Subcutaneous abdominal adipose tissue (tissue), 5 donors: Measurements from ENCODE around the gene FAM53B.

ENCODE experiments used
- H3K27ac ChIP-seq: one replicate; pipeline ENCODE4 v1.7.0; 2013; ENCODE audit warnings: low read depth, mild to moderate bottlenecking, inconsistent platforms, low read length, moderate library complexity
- H3K27me3 ChIP-seq, 5 donors: one replicate each; pipeline ENCODE4 v1.7.0; 2013; ENCODE audit warnings: low read length in 5 of 5, inconsistent platforms in 1 of 5; ENCODE audit not compliant: control insufficient read depth in 5 of 5, insufficient read depth in 4 of 5
- H3K36me3 ChIP-seq, 5 donors: one replicate each; pipeline ENCODE4 v1.7.0; 2013; ENCODE audit warnings: low read length in 5 of 5; ENCODE audit not compliant: control insufficient read depth in 5 of 5, insufficient read depth in 5 of 5
- H3K4me1 ChIP-seq, 5 donors: one replicate each; pipeline ENCODE4 v1.7.0; 2013; ENCODE audit warnings: low read length in 5 of 5, mild to moderate bottlenecking in 3 of 5, moderate library complexity in 1 of 5; ENCODE audit not compliant: control insufficient read depth in 5 of 5, insufficient read depth in 5 of 5
- H3K4me3 ChIP-seq, 5 donors: one replicate each; pipeline ENCODE4 v1.7.0; 2013; ENCODE audit warnings: low read length in 5 of 5, low read depth in 1 of 5
- H3K9ac ChIP-seq, 5 donors: one replicate each; pipeline ENCODE4 v1.7.0; 2013; ENCODE audit warnings: low read length in 5 of 5, mild to moderate bottlenecking in 4 of 5, moderate library complexity in 3 of 5
- H3K9me3 ChIP-seq, 5 donors: one replicate each; pipeline ENCODE4 v1.7.0; 2013; ENCODE audit warnings: low read length in 5 of 5; ENCODE audit not compliant: control insufficient read depth in 5 of 5
- donor health status: healthy.
- donor health status: healthy.
- donor health status: healthy.
- donor health status: healthy.
- donor health status: healthy.

The FAM53B gene

DNA sequence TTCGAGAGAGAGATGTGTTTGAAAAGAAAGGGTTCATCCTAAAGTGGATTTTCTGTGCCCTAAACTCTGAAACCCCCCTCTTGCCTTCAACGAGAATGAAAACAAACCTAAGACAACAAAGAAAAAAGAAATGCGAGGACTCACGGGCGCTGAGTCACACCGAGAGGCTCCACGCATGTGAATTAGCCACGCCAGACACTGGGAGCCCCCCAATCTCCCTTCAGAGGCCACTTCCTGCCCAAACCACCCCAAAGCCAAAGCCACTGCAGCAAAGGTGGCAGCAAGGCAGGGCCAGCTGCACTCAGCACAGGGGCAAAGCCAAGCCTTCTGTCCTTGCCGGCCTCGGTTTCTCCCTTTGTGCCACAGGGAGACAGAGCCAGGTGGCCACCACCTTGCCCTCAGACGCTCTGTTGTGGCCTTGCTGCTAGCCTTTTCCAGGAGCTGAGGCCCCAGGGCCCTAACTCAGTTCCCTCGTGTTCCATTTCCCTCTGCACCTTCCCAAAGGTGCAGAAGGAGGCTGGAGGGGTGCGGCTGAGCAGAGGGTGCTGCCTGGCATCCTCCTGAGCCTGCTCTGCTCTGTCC lies 93.3 kb downstream of the FAM53B start:
- Histone ChIP-seq H3K36me3 (peaks cover 0 to 16% (median 6%) of the 10 kb centered on the region in 5 donors), H3K9ac (no peak overlapping the region), H3K27ac (no peak overlapping the region), H3K4me3 (no peak overlapping the region), H3K27me3 (peaks cover 0 to 4% (median 0%) of the 10 kb centered on the region in 5 donors), H3K9me3 (no peaks in the 10 kb centered on the region), H3K4me1 (peaks cover 34 to 87% (median 59%) of the 10 kb centered on the region in 5 donors)

DNA sequence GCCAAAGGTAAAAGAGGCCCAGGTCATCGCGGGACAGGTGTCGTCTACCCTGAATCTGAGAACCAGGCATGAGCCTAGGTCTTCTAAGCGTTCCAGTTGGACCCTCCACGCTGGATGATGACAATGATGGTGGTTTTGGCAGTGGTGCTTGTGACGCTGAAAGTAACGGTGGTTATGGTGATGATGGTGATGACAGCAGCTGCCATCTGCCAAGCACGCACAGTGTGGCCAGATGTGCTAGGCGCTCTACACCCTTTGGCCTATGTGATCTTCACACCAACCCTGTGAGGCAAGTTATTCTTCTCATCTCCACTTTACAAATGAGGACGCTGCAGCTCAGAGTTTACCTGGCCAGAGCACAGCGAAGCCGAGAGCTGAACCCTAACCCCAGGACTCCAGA lies 93.9 kb downstream of the FAM53B start:
- Histone ChIP-seq H3K9me3 (no peaks in the 10 kb centered on the region), H3K4me3 (no peak overlapping the region), H3K36me3 (peaks cover 0 to 10% (median 3%) of the 10 kb centered on the region in 5 donors), H3K27ac (no peak overlapping the region), H3K9ac (no peak overlapping the region), H3K27me3 (peaks cover 0 to 4% (median 0%) of the 10 kb centered on the region in 5 donors), H3K4me1 (peaks cover 36 to 90% (median 65%) of the 10 kb centered on the region in 5 donors)

DNA sequence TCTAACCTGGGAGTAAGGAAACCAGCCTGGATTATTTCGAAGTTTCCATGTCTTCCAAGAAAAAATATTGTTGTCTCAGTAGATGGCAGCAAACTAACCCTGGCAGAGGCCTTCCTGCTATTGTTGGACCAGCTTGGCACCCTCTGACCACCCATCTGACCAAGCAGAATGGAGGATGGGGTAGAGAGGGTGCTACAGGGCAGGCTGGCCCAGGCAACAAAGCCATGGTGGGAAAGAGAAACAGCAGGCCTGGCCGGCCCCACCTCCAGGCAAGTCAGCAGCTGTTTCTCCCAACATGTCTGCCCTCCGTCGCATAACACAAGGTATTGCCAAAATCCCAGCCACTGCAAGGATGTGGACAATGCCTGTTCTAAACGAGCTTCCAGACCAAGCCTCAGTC lies 95.0 kb downstream of the FAM53B start:
- Histone ChIP-seq H3K9me3 (no peaks in the 10 kb centered on the region), H3K27me3 (peaks cover 0 to 4% (median 0%) of the 10 kb centered on the region in 5 donors), H3K4me1 (peaks cover 39 to 90% (median 64%) of the 10 kb centered on the region in 5 donors), H3K36me3 (peaks cover 0 to 10% (median 0%) of the 10 kb centered on the region in 5 donors), H3K27ac (peak overlapping the region; percentile 38), H3K9ac (peak overlapping the region in 1 of 5 donors; percentile 5), H3K4me3 (no peak overlapping the region)

DNA sequence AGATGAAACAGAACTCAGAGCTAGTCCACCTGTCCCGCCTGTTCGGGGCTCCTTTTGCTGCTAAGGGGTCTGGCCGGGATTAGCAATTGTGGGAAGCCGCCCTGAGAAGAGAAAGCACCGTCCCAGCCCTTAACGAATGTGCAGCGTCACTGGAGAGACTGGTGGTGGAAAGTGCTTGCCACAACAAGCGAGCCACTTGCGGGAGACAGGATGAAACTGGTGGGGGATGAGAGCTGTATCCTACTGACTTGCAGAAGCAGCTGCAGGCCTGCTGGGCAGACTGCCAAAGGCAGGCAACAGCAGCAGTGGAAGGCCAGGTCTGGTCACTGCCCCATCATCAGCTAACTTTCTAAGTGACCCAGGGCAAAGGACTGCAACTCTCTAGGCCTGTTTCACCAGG lies 95.4 kb downstream of the FAM53B start:
- Histone ChIP-seq H3K27me3 (peaks cover 0 to 4% (median 0%) of the 10 kb centered on the region in 5 donors), H3K36me3 (peaks cover 0 to 10% (median 0%) of the 10 kb centered on the region in 5 donors), H3K27ac (peak overlapping the region; percentile 38), H3K4me3 (no peak overlapping the region), H3K9me3 (no peaks in the 10 kb centered on the region), H3K4me1 (peaks cover 37 to 90% (median 65%) of the 10 kb centered on the region in 5 donors), H3K9ac (no peak overlapping the region)

DNA sequence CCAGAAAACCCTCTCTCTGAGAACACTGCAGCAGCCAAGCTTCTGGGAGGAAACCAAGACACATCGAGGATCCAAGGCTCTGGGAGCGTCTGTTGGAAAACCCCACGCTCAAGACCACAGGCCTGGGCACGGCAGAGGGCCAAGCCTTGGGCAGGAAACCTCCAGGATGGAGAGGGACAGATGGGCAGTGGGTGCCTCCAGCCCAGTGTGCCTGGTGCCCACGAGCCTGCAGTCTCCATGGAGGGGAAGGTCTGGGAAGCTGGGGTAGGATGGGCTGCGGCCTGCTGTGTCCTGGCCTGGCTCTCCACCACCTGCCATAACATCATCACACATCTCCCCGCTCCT lies 96.1 kb downstream of the FAM53B start:
- Histone ChIP-seq H3K9ac (no peak overlapping the region), H3K36me3 (peaks cover 0 to 7% (median 0%) of the 10 kb centered on the region in 5 donors), H3K4me1 (peaks cover 35 to 90% (median 65%) of the 10 kb centered on the region in 5 donors)

DNA sequence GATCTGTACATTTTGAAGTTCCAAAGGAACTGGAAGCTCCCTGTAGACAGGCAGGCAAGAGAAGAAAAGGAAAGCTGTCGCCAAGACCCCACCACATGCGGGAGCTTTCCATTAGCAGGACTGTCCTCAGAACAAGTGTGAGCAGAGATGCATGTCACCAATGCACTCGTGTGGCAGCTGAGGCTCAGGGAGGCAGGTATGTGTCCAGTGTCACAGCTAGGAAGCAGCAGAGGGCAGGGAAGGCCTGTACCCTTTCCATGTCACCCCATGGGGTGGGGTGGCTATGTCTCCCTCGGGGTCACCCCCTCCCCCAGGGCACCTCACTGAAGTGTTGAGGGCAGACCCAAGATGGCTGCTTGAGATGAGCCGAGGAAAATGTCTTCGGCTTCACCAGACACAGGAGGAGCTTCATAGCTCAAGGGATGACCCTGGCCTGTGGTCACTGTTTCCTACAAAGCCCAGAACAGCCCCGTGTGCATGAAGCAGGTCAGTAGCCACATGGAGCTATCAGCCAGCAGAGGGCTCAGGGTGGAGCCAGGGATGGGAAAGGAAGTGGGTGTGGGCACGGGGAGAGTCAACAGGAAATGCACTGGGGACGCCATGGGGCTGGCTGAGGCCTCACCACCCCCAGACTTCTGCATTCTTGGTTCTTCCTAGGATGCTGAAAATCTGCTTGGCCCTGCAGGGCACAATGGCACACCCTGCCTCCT lies 96.6 kb downstream of the FAM53B start:
- H3K36me3 ChIP-seq = peaks cover 0 to 11% (median 0%) of the 10 kb centered on the region in 5 donors
- H3K27ac ChIP-seq = peak overlapping the region; percentile 88
- peak overlapping the region in 2 of 5 donors; percentile 38 to 41 for H3K9ac ChIP-seq
- peaks cover 36 to 89% (median 65%) of the 10 kb centered on the region in 5 donors for H3K4me1 ChIP-seq
- peak overlapping the region in 1 of 5 donors; percentile 17 for H3K4me3 ChIP-seq
- H3K9me3 ChIP-seq = no peaks in the 10 kb centered on the region
- H3K27me3 ChIP-seq = peaks cover 0 to 4% (median 0%) of the 10 kb centered on the region in 5 donors

More for the DNA sequence above, 96.1 kb downstream of the FAM53B start:
- H3K9me3 ChIP-seq = no peaks in the 10 kb centered on the region
- H3K4me3 ChIP-seq = peak overlapping the region in 1 of 5 donors; percentile 17
- peaks cover 0 to 4% (median 0%) of the 10 kb centered on the region in 5 donors for H3K27me3 ChIP-seq
- peak overlapping the region; percentile 38 for H3K27ac ChIP-seq

DNA sequence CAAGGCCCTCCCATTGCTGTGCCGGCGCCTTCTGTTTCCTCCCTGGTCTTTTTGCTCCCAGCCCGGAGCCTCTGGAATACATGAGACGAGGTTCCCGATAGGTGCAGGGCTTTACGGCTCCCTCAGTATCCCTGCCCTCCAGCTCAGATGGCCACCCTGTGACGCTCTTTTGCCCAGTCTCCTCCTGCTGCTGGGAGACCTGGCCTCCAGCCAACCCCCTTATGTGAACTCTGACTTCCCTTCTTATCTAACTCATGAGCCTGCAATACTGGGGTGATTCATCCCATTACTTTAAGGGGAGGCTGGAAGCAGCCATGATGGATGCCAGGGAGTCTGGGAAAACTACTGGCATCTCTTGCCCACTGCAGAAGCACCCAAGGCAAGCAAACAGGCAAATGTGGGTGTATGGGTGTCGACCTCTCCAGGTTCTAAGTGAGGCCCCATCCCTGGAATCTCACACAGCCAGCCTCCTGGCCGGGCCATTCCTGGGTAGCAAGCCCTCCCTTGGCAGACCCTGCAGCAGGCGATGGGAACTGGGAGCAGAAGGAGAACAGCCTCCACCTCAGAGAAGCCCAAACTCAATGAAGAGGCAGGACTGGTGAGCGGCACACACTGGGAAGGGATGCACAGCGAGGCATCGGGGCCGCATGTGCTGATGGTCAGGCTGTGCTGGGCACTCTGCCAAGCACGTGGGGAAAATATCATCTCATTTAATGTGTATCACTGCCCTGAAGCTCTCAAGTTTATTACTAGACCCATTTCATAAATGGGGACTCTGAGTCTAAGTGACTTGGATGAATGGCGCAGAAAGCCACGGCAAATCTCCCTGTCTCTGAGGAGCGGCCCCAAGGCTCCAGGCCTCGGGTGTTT lies 97.5 kb downstream of the FAM53B start:
- peak overlapping the region in 2 of 5 donors; percentile 6 to 9 for H3K4me3 ChIP-seq
- H3K36me3 ChIP-seq = peaks cover 0 to 16% (median 4%) of the 10 kb centered on the region in 5 donors
- peak overlapping the region; percentile 88 for H3K27ac ChIP-seq
- H3K27me3 ChIP-seq = peaks cover 0 to 4% (median 0%) of the 10 kb centered on the region in 5 donors
- H3K9ac ChIP-seq = peak overlapping the region in 3 of 5 donors; percentile 33 to 73 (median 58)
- H3K4me1 ChIP-seq = peaks cover 42 to 91% (median 74%) of the 10 kb centered on the region in 5 donors
- H3K9me3 ChIP-seq = no peaks in the 10 kb centered on the region

DNA sequence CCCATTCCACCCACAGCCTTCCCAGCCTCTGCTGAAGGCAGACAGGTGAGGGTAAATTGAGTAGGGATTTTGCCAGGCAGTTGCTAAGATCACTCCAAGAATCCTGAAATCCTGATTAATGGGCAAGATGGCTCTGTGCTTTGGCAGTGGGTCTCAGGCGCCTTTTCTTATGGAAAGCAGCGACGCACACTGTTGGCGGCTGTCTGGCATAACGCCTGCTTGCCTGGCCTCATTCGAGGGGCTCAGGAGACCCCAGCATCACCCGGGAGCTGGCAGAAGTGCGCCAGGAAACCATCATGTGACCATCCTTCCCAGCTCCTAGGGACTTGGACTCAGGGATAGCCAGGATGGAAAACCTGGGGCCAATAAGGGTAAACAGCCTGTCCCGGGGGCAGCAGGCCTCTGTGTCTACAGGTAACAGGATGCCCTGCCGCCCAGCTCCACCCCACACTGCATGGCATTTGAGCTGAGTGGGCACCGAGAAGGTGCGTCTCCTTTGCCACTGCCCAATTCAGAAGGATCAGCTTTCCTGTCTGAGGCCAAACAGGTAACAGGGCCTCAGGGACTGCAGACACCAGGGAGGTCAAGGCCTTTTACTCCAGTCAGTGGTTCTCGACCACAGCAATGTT lies 98.6 kb downstream of the FAM53B start:
- Histone ChIP-seq H3K27me3 (peaks cover 0 to 4% (median 0%) of the 10 kb centered on the region in 5 donors), H3K9me3 (no peaks in the 10 kb centered on the region), H3K27ac (peak overlapping the region; percentile 88), H3K36me3 (peaks cover 0 to 16% (median 4%) of the 10 kb centered on the region in 5 donors), H3K9ac (peak overlapping the region in 1 of 5 donors; percentile 34), H3K4me1 (peaks cover 47 to 96% (median 78%) of the 10 kb centered on the region in 5 donors), H3K4me3 (no peak overlapping the region)

DNA sequence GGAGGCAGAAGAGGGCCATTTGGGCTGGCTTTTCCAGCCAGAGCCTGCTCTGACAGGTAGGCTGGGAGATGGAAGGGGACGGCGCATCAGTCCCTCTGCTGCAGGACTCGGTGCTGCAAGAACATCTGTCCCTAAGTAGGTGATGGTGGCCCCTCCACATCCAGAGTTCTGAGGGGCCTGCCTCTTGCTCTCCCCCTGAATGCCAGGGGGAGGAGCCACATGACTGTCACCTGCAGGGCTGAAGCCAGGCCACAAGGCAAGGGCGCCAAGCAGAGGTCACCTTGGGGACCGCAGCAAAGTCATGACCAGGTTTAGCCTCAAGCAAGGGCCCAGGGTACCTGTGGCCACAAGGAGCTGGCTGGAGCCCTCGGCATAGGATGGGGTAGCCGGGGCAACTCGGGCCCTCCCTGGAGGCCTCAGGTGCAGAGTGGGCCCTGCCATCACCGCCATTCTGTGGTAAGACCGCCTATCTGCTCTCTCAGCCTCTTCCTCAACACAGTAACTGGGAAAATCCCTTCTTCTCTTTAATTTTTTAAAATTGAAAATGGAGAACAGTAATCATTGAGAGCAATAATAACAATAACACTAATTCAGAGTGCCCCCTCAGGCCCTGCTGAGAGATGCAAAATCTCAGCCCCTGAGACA lies 99.3 kb downstream of the FAM53B start:
- H3K27me3 ChIP-seq = peaks cover 0 to 4% (median 0%) of the 10 kb centered on the region in 5 donors
- peaks cover 0 to 13% (median 0%) of the 10 kb centered on the region in 5 donors for H3K36me3 ChIP-seq
- H3K4me1 ChIP-seq = peaks cover 49 to 98% (median 85%) of the 10 kb centered on the region in 5 donors
- H3K9ac ChIP-seq = no peak overlapping the region
- no peaks in the 10 kb centered on the region for H3K9me3 ChIP-seq
- no peak overlapping the region for H3K27ac ChIP-seq
- H3K4me3 ChIP-seq = no peak overlapping the region
